Measurements from ENCODE around the gene EIF2AK3.

- no peak for TF ChIP-seq KDM1A (CRISPR knock-in tag; IDR thresholded peaks at IDR 0.05)
- TF ChIP-seq POLR2AphosphoS5 (IDR thresholded peaks at IDR 0.05; ENCODE audit: low read depth, low read length) = peak; percentile 98
- no peak for TF ChIP-seq ZNF253 (CRISPR knock-in tag; IDR thresholded peaks at IDR 0.05; ENCODE audit: borderline replicate concordance)
- TF ChIP-seq PRPF4 (IDR thresholded peaks at IDR 0.05; ENCODE audit: low read depth, low read length, poor library complexity, severe bottlenecking) = no peak
- TF ChIP-seq ZFP82 (CRISPR knock-in tag; IDR thresholded peaks at IDR 0.05; ENCODE audit: borderline replicate concordance) = no peak; the same call in 1 of the 2 replicates
- peak; percentile 97 to 98 for TF ChIP-seq POLR2A (IDR thresholded peaks at IDR 0.05; ENCODE audit: insufficient read depth in 1 of 2, low read depth in 2 of 2, low read length in 2 of 2)
- no peak for TF ChIP-seq NR1H2 (CRISPR knock-in tag; IDR thresholded peaks at IDR 0.05; ENCODE audit: borderline replicate concordance, low read depth)
- TF ChIP-seq, protein P1, sequence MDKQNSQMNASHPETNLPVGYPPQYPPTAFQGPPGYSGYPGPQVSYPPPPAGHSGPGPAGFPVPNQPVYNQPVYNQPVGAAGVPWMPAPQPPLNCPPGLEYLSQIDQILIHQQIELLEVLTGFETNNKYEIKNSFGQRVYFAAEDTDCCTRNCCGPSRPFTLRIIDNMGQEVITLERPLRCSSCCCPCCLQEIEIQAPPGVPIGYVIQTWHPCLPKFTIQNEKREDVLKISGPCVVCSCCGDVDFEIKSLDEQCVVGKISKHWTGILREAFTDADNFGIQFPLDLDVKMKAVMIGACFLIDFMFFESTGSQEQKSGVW (CRISPR knock-in tag; IDR thresholded peaks at IDR 0.05; ENCODE audit: borderline replicate concordance) = no peak
Measured at GRCh38 chr2:88627856-88628570, 749 bp upstream of the EIF2AK3 start.
